Femur (tissue), 1 donor: ENCODE data around the gene SMG5.

Experiments used
- DNase-seq: peaks from one replicate; pipeline ENCODE4 v3.0.0-alpha.2; 2017

The SMG5 gene

DNA sequence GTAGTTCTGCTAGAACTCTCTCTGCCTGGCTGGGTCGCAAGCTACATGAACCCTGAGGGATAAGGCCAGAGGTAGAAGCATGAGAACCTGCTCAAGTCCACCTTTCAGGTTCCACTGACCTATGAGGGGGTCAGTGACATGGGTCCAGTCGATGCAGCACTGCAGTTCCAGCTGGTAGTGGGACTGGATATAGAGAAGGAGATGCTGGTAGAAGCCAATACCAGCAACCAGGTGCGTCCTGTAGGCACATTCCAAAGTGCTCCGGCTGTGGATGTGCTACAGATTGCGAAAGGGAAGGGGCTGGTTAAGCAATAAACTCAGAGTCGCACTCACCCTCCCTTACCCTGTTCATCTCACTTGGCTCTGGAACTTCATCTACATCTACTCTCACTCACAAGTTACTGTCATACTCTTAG is 5.7 kb downstream of the SMG5 start:
- no peak for DNase-seq

DNA sequence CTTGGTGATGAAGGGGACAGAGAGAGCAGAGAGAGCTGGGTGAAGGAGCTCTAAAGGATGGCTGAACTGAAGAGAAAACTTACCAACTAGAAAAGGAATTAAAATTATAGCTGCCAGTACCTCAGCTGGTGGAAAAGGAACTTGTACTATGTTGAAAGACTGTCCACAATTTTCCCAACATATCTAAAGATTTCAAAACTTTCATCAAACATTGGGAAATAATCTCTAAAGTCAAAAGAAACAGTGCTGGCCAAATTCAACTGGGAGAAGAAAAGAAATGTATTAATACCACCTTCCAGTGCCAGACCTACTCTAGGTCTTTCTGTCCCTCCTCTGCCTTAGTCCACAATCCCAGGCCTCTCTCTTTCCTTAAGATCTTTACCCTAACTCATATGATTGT is 6.1 kb downstream of the SMG5 start:
- no peak for DNase-seq

DNA sequence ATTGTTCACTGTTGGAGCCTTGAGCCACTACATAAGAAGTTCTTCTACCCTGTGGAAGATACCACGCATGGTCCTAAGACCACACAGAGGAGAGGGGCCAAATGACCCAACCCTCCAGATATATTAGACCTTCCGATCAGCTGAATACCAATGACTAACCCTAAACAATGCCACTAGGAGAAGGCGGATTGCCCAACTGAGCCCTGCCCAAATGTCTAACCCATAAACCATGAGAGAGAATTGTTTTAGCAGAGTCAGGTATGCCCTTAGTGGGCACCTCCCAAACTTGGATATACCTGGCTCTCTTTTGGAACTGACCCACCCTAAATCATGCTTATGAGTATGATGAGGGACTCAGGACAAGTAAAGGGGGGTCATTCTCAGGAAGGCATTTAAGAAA is 12.3 kb downstream of the SMG5 start:
- DNase-seq: no peak

DNA sequence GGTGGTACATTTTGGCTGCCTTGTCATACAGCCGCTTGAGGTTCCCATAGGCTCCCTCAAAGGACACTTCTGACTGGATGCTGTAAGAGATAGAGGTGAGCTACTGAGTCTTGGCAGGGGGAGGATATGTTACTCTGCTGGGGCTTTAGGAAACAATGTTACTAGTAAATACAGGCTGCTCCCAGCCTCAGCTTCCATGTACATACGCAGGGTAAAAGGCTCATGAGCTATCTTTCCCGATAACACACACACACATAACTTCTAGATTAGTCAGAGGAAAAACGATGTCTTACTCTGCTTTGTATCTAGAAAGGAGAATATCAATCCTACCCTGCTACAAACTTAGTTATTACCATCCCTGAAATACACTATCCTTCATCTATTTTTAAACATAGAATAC is 14.3 kb downstream of the SMG5 start:
- DNase-seq: no peak

DNA sequence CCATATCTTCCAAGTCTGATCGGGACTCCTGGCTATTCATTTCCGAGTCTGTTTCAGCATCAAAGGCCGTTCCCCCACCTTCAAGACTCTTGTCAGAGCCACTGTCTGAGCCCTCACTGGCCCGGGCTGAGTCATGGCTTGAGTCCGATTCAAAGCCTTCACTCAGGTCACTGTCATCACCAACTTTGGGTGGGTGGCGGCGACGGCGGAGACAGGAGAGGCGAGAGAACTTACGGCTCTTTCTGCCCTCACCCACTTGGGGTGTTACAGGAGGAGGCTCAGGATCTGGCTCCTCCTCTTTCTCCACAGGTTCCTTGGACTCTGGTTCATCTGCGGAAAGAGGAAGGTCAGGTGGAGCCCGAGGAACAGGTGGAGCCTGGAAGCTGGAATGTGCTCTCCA is 16.6 kb downstream of the SMG5 start:
- no peak for DNase-seq

DNA sequence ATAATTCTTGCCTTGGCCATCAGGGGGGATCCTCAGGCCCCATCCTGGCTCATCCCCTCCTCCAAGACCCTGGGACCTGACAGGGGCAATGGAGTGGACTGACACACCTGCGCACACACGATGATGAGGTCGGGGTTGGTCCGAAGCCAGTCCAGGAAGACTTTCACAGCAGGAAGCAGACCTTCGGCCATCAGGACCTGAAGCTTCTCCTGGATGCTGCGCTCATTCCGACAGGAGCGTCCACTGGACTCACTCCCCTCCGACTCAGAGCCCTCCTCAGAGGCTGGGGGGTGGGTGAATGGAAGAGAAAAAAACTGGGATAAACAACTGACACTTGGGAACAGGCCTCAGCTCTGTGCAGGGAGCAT is 19.4 kb downstream of the SMG5 start:
- no peak for DNase-seq

DNA sequence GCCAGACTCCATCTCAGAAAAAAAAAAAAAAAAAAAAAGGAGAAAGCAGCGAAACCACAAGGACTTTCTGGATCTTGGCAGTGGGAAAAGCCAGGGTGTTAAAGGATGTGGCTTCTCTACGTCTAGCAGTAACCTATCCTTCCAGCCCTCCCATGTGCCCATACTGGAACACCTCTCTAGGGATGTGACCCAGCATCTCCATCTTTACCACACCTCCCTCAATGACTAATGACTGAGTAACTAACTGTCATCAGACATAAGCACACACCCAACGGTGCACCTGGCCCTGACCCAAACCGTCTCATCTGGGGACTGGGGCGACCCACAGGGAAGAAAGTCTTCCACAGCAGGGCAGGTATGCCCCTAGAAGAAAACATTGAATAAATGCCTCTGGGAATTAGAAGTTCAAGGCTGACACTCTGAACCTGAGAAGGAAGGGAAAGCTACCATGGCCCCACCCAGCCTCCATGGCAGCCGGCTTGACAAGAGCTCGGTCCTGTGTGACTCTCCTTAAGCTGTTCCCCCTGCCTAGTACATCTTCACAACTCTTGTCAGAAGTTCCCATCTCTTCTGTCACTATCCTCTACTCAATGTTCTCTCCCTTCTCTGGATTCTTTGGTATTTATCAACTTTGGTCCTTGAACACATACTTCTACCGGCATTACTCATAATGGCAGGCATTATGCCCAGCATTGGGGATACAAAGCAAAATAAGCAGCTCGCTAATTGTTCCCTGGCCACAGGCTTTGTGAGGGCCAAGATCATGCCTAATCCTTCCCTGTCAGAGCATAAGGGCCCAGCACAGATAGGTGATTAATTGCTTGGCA is 20.0 kb downstream of the SMG5 start:
- DNase-seq: no peak

DNA sequence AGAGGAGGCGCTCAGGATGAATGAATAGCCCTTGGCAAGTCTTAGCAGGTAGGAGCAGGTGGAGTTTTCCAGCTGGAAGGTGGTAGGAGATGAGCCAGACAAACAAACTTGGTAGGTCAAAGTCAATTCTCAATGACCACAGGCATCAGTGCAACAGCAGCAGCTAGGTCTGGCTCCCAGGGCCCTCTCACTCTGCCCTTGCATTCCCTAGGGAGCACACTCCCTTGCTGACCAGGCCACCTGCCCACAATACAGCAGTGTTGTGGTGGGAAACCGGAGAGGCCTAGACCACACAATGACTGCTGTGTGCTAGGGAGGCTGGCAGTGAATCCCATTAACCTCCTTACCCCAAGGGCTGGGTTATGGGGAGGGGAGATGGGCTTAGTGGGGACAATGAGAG is 21.7 kb downstream of the SMG5 start:
- no peak for DNase-seq

DNA sequence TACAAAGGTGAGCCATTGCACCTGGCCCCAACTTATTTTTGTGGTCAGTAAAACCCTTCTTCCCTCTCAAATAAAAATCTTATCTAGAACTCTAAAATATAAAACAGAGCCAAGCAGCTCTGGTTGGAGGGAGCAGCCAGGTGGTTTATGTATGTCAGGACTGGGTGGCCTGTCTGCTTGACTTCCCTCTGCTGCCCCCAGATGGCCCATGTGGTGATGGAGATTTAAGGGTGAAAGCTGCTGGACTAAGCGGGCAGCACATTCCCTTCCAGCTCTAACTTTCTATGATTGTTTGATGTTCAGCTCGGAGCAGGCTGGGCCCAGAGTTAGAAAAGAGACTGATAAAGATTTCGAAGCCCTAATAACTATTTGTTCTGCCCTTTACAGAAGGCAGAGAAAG is 22.8 kb downstream of the SMG5 start:
- no peak for DNase-seq

DNA sequence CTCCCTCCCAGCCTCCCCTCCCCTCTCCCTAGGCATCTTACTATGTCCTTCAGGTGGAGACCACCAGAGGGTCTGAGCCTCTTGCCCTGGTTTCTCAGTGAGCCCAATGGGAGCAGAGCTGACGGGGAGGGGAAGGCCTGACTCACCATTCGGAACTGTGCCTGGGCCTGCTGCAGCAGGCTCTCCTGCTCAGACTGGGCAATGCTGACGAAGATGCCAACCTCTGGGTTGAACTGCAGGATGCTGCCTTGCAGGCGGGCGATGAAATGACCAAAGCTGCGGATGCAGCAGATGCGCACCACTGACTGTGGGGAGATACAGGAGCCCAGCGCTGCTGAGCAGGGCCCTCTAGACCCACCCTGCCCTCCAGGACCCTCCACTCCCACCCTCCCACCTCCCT is 23.8 kb downstream of the SMG5 start:
- no peak for DNase-seq

DNA sequence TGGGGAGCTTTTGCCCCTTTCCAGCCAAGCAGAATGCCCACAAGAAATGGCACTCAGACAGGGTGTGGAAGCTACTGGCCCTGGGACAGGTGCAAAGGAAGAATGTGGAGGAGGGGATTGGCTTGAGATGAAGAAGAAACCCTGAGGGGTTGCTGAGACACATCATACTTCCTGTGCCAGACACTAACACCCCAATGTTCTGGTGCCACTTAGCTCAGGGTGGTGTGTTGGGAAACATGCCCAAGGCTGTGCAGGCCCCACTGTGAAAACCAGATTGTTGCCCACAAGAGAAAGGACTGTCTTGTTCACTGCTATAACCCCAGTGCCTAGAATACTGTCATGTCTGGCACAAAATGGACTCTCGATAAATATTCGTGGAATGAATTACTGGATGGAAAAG is 24.9 kb downstream of the SMG5 start:
- no peak for DNase-seq

DNA sequence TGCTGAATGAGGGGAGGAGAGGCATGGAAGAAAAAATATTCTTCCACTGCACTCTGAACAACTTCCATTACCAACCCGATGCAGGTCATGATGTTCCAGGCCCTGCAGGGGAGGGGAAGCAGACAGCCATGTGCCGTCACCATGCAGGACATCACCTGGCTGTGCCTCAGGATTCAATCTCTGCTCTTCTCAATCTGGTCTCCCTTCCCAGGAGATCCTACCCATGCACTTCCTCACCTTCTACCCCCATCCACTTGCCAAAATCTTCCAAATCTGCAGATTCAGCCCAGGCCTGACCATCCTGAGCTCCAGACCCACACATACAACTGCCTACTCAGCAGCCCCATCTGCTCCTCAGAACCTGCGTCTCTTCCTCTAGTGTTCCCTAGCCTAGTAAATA is 29.0 kb downstream of the SMG5 start:
- DNase-seq: no peak

DNA sequence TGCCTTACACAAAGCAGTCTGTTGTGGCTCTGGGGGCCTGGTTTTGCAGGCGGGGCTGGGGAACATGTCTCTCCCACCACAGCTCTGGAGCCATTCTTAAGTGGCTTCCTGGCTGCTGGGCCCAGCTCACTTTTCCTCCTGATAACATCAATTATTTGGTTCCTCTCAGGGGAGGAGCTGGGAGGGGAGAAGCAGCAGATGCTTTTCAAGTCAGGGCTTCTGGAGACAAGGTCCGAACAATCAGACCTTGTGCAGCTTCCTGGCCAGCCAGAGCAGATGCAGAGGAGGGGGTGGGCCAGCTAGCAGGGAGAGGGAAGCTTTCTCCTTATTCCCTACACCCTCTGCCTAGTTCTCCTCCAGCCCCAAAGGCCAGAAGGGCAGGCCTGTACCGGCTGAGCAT is 31.1 kb downstream of the SMG5 start:
- DNase-seq: no peak

DNA sequence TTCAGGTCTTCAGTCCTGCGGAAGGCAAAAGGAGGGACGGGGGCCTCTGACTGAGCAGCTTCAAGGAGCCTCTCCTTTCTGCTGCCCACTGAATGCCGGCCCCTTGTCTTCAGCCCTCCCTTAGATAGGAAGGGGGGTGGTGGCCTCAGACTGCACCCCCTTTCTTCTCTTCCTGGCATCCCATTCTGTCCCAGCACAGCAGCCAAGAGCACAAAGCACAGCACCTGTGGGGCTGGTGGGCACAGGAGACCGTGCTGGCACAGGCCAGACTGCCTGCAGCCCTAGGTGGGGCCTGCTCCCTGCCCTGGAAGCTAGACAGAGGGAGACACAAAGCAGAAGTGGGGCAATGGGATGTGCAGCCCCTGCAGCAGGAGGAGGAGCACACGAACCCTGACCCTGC is 33.0 kb downstream of the SMG5 start:
- DNase-seq: no peak

DNA sequence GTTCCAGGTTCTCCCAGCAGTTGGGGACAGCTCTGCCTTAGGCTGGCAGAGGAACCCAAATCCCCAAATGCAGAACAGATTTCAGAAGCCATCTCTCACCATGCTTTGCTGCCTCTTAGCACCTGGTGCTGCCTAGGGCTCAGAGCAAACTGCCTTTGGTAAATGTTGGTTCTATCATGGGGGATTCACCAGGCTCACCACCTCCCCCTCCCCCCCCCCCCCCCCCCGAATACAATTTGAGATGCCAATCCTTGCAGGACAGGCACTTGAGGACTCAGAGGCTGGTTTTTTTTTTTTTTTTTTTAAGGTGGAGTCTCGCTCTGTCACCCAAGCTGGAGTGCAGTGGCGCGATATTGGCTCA is 34.3 kb downstream of the SMG5 start:
- DNase-seq: no peak

DNA sequence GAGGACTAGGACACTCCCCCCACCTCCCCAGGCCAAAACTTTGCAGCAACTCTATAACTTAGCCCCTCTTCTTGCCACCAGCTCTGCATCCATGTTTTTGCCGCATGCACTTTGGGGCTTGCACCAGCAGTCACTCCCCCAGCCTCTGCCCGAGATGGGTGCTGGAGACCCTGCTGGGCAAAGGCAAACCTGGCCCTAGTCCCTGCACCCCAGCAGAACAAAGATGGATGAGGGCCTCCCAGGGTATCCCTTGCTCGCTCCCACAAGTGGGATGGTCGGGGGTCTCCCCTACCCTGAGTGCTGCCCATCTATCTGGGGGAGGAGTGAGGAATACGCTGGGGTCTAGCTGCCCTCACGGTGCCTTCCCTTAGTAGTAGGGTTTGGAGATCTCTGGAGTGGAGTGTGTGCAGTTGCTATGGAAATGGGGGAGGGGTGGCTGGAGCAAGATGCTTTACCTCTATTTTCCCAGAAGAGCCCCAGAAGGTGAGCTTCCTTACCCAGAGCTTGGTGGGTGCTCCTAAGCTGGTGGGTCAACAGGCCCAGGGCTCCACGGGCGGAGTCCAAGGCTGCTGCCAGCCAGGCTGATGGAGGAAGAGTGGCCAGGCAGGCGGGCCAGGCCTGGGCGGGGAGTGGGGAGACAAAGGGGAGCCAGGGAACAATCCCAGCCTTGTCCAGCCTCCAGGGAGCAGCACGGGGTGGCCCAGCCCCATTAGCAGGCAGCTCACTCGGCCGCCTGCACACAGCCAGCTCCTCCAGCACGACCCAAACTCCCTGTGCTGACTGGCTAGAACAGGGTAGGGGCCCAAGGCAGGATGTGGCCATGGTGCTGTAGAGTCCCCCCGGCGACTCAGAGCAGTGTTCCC is 34.9 kb downstream of the SMG5 start, which contains the start of gene PAQR6:
Gene PAQR6, minus strand, starts transcription at position 597 of the 863 bp plus-strand sequence. CDS start 1,325 bp downstream, outside the sequence.
- no peak for DNase-seq

DNA sequence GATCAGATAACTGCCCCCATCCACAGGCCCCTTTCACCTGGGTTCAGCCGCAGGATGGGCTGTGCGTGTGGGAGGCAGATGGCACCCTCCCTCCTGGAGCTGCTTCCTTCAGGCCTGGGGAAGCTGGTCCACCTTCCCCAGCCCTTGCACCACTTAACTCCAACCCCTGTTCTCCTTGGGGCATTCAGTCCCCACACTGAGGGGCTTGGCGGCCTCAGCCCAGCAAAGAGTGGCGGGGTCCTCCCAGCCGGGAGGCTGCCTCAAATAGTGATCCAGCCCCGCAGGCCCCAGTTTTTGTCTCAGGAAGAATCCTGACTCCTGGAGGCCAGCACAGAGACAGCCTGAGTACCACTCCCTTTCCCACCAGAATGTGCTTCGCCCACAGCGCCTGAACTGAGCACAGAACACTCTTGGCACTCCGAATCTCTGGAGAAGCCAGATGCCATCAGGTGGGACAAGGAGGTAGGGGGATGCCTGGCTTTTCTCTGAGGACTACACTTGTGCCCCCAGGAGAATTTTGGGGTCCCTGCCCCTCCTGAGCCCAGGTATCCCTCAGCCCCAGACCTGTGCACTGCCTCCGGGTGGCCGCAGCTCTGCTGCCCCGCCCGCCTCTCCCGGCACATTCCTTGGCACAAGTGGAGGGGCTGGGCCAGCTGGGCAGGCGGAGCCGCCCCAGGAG is 35.7 kb downstream of the SMG5 start:
- DNase-seq: no peak

DNA sequence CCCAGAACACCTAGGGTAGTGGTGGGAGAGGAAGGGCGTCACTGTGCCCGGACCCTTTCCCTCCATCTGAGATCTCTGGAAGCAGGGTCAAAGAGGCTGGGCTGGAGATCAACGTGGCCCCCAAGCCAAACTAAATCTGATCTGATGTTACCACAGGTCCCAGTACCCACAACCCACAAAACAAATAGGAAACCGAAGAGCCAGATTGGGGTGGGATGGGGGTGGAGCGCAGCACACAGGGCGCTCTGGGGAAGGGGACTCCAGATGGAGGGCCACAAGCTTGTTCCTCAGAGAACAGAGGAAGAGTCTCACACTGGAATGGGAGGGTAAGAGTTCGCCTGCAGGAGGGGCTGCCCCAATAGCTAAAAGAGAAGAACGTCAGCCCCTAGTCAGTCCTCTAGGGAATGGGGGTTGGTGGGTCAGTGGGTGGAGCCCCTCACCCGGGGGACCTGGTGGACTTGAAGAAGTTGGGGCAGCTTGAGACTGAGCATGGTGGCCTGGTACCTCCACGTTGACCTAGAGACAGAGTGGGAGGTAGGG is 36.3 kb downstream of the SMG5 start:
- no peak for DNase-seq

DNA sequence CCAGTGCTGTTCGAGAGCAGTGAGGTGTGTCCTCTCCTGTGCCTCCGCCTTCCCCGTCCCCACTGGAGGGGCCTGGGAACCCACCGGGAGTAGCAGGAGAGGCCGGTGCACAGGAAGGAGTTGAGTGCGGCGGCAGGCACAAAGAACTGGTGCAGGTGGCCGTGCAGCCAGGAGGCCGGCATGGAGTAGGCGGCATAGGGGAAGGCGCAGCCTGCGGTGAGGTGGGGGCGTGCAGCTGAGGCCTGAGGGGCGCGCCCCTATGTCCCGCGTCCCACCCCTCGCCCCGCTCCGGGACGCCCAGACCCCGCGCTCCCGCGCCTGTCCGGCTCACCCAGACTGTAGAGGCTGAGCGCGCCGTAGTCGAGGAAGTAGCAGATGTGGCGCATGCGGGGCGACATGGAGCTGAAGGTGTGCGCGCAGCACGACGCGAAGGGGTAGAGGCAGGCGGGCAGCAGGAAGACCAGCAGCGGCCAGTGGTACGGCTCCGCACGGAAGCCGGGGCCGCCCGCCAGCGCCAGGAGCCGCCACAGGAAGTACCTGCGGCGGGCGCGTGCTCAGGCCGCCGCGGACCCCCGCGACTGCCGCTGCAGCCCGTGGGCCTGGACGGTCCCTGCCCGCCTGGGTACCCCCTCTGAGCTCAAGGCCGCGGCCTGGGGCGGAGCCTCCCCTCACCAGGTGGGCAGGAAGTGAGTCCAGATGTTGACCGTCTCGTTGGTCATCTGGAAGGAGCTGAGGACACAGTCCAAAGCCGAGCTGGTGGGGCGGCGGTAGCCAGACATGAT is 37.0 kb downstream of the SMG5 start:
- DNase-seq: no peak

DNA sequence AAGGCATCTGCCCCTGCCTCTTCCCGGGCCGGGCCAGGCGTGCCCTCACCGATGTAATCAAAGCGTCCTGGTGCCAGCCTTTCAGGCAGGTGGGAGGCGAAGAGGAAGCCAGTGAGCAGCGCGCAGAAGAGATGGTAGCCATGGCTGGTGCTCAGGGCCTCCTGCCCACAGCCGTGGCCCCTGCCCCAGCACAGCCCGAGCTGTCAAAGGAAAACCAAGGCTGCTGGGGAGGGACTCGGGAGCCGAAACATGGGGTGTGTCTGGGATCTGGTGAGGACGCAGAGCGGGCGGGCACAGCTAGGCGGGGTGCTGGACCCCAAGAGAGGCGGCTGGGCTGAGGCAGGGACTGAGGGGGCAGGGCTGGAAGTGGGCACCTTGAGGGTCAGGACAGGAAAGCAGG is 37.9 kb downstream of the SMG5 start:
- no peak for DNase-seq

DNA sequence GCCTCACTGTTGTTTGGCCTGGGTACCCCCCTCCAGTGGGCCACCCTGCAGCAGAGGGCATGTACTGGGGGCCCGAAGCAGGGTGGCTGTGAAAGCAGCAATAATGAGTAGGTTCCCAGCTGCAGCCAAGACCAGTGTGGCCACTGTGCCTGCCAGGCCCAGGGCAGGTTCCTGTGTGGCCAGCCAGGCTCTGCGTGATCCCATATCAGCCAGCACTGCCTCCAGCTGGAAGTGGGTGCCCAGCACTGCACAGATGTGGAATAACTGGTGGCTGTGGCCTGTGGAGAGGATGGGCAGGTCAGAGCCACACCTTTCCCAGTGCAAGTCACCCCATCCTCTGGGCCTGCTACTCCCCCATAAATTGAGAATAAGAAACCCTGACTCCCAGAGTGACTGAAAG is 38.5 kb downstream of the SMG5 start:
- DNase-seq: no peak

DNA sequence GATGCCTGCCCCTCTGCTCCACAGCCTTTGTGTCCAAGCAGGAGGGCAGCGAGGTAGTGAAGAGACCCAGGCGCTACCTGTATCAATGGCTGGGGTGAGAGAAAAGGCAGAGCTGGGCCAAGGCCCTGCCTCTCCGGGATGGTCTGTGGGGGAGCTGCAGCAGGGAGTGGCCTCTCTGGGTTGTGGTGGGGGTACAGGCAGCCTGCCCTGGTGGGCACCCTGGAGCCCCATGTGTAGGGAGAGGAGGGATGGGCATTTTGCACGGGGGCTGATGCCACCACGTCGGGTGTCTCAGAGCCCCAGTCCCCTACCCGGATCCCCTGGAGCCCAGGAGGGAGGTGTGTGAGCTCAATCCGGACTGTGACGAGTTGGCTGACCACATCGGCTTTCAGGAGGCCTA is 39.9 kb downstream of the SMG5 start:
- no peak for DNase-seq

DNA sequence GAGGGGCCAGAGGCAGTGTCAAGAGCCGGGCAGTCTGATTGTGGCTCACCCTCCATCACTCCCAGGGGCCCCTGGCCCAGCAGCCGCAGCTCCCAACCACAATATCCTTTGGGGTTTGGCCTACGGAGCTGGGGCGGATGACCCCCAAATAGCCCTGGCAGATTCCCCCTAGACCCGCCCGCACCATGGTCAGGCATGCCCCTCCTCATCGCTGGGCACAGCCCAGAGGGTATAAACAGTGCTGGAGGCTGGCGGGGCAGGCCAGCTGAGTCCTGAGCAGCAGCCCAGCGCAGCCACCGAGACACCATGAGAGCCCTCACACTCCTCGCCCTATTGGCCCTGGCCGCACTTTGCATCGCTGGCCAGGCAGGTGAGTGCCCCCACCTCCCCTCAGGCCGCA is 40.7 kb downstream of the SMG5 start, which contains the start of gene BGLAP:
Gene BGLAP, plus strand, starts transcription at position 259 of the 400 bp plus-strand sequence. Its CDS starts 48 bp downstream, at position 307.
- DNase-seq: no peak
